ENCODE results near the gene KRTAP5-5.

Gene KRTAP5-5

DNA sequence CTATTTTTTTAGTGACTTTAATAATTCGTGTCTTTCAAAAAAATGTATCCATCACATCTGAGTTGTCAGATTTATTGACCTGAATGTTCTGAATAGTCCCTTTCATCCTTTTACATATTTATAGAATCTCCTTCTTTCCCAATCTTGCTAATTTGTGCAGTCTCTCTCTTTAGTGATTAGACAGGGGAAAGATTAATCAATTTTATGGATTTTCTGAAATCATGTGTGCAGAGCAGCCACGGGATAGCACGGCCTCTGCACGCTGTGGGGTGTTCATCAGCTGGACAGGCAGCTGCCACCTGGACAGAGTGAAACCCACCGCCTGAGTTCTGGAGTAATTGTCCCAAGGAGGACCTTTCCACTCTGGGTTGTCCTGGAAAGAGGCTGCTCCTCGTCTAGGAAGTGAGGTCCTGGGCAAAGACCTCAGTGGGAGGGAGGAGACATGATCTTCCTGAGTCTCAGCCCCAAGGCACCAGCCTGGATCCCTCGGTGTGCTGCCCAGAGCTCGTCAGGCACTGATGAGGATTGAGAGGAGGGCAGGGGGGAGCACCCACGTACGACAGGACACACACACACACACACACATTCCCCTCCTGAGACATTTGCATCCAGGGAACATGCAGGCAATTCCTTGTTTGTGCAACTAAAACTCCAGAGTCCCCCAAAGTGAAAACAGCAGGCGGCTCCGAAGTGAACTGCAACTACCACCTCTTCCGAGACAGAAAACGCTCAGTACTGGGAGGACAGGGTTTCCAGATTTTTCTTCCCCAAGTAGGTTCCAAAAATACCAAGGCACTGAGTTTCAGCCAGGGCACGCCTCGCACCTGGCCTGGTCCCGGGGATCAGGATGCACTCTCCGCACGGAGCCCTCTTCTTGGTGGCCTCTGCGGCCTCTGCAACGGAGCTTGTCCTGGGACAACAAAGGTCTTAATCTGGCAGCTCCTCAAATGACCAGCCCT lies 44.9 kb downstream of the KRTAP5-5 start:
- Histone ChIP-seq H3K9me3 (replicated peaks; ENCODE audit: low read length) (no peaks in the 10 kb centered on the region), H3K4me1 (ENCODE audit: control insufficient read depth, insufficient read depth, low read length) (no peaks in the 10 kb centered on the region), H3K4me2 (ENCODE audit: low read length) (no peak overlapping the region), H3K27me3 (ENCODE audit: control insufficient read depth, insufficient read depth, low read length) (peaks cover 70% of the 10 kb centered on the region), H3K9ac (ENCODE audit: low read depth, low read length) (no peak overlapping the region), H3K4me3 (ENCODE audit: low read length) (no peak overlapping the region), H3K36me3 (ENCODE audit: insufficient read depth, low read length) (no peaks in the 10 kb centered on the region)

GRCh38 chr11:1675536-1676228 lies 46.1 kb downstream of the KRTAP5-5 start:
- H3K9ac ChIP-seq (ENCODE audit: low read depth, low read length), result no peak overlapping the region
- H3K4me1 ChIP-seq (ENCODE audit: control insufficient read depth, insufficient read depth, low read length), result no peaks in the 10 kb centered on the region
- H3K4me3 ChIP-seq (ENCODE audit: low read length), result no peak overlapping the region
- H3K9me3 ChIP-seq (replicated peaks; ENCODE audit: low read length), result no peaks in the 10 kb centered on the region
- no peak overlapping the region for H3K4me2 ChIP-seq (ENCODE audit: low read length)
- H3K27me3 ChIP-seq (ENCODE audit: control insufficient read depth, insufficient read depth, low read length), result peaks cover 64% of the 10 kb centered on the region
- H3K36me3 ChIP-seq (ENCODE audit: insufficient read depth, low read length), result no peaks in the 10 kb centered on the region

DNA sequence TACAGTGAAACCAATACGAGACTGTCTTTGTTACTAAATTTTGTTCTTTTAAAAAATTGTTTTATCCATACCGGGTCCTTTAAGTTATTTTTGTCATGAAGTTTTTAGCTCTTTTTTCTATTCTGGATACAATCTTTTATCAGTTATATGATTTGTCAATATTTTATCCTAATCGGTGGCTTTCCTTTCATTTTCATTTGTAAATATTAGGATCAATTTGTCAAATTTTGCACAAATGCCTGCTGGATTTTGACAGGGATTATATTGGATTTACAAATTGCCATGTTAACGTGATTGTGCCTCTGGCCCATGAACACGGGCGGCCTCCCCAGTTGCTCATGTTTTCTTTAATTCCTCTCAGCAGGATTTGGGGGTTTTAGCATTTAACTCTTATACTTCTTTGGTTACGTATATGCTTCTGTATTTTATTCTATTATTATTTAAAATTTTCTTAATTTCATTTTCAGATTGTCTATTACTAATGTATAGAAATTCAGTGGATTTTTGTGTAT lies 46.7 kb downstream of the KRTAP5-5 start:
- H3K9me3 ChIP-seq (replicated peaks; ENCODE audit: low read length), result no peaks in the 10 kb centered on the region
- no peak overlapping the region for H3K4me2 ChIP-seq (ENCODE audit: low read length)
- H3K27me3 ChIP-seq (ENCODE audit: control insufficient read depth, insufficient read depth, low read length), result peaks cover 61% of the 10 kb centered on the region
- no peak overlapping the region for H3K9ac ChIP-seq (ENCODE audit: low read depth, low read length)
- H3K4me3 ChIP-seq (ENCODE audit: low read length), result no peak overlapping the region
- no peaks in the 10 kb centered on the region for H3K4me1 ChIP-seq (ENCODE audit: control insufficient read depth, insufficient read depth, low read length)
- no peaks in the 10 kb centered on the region for H3K36me3 ChIP-seq (ENCODE audit: insufficient read depth, low read length)

DNA sequence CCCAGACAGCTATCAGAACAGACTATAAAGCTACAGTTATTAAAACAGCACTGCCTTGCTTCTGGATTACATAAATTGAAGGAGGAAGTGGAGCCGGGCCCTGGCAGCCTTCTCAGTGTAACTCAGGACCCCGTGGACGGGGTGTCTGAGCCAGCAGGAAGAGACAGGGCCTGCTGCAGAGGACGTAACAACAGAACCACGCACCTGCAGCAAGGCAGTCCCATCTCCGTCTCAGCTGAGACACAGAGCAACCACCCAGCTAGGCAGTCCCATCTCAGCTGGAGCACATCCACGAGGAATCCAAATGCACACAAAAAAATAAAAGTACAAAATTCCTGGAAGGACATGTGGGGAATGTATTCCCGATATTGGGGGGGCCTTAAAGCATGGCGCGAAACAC lies 50.3 kb downstream of the KRTAP5-5 start:
- Histone ChIP-seq H3K9me3 (replicated peaks; ENCODE audit: low read length) (no peaks in the 10 kb centered on the region), H3K36me3 (ENCODE audit: insufficient read depth, low read length) (no peaks in the 10 kb centered on the region)

More for the DNA sequence above, 50.3 kb downstream of the KRTAP5-5 start:
- peaks cover 39% of the 10 kb centered on the region for H3K27me3 ChIP-seq (ENCODE audit: control insufficient read depth, insufficient read depth, low read length)
- H3K4me3 ChIP-seq (ENCODE audit: low read length), result no peak overlapping the region
- H3K4me2 ChIP-seq (ENCODE audit: low read length), result no peak overlapping the region
- no peaks in the 10 kb centered on the region for H3K4me1 ChIP-seq (ENCODE audit: control insufficient read depth, insufficient read depth, low read length)
- no peak overlapping the region for H3K9ac ChIP-seq (ENCODE audit: low read depth, low read length)
